HG02852 (cell line): ENCODE results near the gene HOXD13.

Source experiments
- ATAC-seq: cut with Tn5 transposase; IDR thresholded peaks from one replicate; pipeline ENCODE4 v1.9.1; 2021; ENCODE audit warnings: mild to moderate bottlenecking, moderate library complexity; ENCODE audit not compliant: unreplicated experiment

HOXD13 gene

DNA sequence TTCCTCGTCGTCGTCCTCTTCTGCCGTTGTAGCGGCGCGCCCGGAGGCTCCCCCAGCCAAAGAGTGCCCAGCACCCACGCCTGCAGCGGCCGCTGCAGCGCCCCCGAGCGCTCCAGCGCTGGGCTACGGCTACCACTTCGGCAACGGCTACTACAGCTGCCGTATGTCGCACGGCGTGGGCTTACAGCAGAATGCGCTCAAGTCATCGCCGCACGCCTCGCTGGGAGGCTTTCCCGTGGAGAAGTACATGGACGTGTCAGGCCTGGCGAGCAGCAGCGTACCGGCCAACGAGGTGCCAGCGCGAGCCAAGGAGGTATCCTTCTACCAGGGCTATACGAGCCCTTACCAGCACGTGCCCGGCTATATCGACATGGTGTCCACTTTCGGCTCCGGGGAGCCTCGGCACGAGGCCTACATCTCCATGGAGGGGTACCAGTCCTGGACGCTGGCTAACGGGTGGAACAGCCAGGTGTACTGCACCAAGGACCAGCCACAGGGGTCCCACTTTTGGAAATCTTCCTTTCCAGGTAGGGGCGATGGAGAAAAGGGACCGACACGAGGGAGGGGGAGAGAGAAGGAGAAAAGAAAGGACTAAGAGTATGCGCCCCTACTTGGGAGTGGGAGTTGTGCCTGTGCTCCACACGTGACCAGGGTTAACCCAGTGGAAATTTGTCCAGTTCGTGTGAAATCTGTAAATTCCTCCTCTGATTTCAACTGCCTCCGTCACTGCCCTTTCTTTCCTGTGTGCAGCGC is 800 bp downstream of the HOXD13 start:
- ATAC-seq, result no peak

- no peak for ATAC-seq
These were observed 1.4 kb downstream of the HOXD13 start for GRCh38 chr2:176093898-176094249.

DNA sequence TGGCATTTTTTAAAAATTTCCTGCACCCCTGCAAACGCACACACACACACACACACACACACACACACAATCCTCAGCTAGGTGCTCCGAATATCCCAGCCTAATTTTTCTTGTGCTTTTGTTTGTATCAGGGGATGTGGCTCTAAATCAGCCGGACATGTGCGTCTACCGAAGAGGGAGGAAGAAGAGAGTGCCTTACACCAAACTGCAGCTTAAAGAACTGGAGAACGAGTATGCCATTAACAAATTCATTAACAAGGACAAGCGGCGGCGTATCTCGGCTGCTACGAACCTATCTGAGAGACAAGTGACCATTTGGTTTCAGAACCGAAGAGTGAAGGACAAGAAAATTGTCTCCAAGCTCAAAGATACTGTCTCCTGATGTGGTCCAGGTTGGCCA is 1.8 kb downstream of the HOXD13 start:
- ATAC-seq, result no peak

DNA sequence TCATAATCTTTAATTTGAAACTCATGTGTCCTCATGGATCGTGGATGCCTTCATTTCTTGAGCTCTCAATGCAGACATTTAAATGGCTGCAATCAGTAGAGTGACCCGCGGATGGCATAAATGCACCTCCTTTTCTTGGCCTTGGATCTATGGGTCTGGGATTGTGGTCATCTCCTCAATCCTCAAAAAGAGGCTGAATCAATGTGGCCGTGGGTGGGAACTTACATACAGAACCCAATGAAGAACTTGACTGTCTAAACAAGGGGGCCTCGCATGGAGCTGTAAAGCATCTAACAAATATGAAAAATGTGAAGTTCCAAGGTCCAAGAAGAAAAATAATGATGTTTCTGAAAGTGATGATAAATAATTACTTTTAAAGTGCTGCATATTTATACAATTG is 2.9 kb downstream of the HOXD13 start:
- ATAC-seq, result no peak

- no peak for ATAC-seq
These were observed 3.9 kb downstream of the HOXD13 start for GRCh38 chr2:176096243-176096985.

- peak; percentile 83 for ATAC-seq
These were observed 4.7 kb downstream of the HOXD13 start for GRCh38 chr2:176096986-176097819.

- ATAC-seq, result no peak
These were observed 5.4 kb downstream of the HOXD13 start for GRCh38 chr2:176097820-176098365.

GRCh38 chr2:176098366-176099158 is 6.0 kb downstream of the HOXD13 start:
- no peak for ATAC-seq

GRCh38 chr2:176099159-176099727 is 6.7 kb downstream of the HOXD13 start:
- no peak for ATAC-seq

- no peak for ATAC-seq
These were observed 7.4 kb downstream of the HOXD13 start, which contains the start of gene HOXD12 for GRCh38 chr2:176099728-176100546. Gene HOXD12, plus strand, starts transcription at chr2:176099795. Its CDS starts 7 bp downstream, at chr2:176099802.

DNA sequence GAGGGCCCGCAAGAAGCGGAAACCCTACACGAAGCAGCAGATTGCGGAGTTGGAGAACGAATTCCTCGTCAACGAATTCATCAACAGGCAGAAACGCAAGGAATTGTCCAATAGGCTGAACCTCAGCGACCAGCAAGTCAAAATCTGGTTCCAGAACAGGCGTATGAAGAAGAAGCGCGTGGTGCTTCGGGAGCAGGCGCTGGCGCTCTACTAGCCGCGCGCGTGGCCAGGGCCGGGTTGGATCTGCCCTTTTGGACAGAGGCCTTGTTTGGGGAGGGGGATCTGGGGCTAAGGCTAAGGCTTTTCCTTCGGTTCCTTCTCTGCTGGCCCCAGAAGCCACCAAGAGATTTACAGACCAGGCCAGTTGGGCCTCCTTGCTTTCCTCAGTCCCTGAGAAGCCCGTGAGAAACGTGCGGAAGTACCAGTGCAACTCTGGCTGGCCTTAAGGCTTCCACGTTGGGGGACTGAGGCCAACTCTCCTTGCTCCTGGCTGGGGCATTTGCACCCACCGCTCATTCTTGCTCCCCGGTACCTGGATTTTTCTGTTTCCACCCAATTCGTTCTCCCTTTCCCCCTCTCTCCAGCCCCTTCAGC is 8.1 kb downstream of the HOXD13 start:
- no peak for ATAC-seq

DNA sequence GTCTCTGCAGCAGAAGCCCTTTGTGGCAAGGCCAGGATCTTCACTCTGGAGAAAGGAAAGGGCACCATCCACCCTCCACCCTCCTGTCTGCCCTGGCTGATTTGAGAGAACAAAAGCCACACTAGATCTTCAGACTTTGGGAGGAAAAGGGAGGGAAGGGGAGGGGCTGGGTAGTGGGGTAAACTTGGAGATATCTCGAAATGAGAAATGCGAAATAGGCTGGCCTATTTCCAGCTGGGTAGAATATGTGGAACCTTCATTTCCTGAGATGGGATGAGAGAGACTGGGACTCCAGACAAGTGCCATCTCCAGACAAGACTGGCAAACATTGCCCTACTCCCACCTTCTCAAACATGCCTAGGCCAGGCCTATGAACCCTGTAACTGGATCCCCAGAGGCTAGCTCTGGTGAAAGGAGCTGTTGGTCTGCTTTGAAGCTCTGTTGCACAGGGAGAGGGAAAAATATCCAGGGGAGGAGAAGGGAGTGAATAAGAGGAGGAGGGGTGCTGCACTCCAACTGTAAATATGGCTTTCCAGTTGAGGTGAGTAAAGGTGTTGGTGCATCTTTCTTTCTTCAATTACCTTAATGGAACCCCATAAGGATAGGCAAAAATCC is 8.8 kb downstream of the HOXD13 start:
- no peak for ATAC-seq

- ATAC-seq, result no peak
These were observed 9.3 kb downstream of the HOXD13 start for GRCh38 chr2:176101842-176102241.

DNA sequence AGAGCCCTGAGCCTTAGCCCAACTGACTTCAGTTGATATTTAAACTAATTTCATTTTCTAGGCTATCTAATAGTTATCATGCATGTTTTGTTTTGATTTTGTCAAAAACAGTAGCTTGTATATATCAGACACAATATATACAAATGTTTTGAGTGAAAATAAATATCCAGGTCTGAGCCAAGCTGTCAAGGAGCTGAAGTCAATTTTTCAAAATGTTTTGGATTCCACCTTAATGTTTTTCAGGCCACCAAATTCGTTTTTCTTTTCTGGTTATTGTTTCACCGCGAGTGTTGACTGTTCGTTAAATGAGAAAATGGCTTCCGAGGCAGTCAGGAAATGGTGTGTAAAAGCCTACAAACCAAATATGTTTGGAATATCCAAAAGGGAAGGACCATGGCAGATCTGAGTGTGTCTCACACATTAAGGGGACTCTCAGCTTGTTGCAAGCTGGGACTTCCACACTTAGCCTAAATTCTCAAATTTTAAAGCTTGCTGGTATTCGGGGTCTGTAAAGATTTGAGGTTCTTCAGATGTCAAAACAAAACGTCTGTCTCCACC is 9.9 kb downstream of the HOXD13 start:
- ATAC-seq, result no peak

GRCh38 chr2:176103194-176103593 is 10.7 kb downstream of the HOXD13 start:
- no peak for ATAC-seq

DNA sequence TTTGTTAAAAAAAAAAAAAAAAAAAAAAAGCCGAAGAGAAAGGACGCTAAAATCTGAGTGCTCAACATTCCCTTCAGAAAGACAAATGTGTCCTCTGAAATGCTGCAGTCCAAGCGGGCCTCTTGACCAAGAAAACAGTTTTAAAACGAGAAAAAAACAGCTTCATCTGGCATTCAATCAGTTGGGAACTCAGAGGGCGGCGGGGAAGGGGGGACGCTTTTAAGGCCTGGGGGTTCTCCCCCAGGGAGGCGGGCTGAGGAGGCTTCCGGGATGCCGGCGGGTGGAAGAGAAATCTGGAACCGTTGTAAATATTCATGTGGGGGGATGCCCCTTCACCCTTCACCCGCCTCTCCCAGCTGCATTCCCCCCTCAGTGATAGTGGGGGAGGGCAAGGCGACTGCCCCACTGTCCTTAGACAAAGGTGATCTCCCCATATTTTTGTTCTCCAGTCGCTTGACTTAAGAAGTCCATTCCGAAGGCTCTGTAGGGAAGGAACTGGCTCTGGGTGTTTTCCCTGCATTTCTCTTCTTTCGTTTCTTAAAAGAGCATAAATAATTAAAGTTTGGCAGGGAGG is 11.3 kb downstream of the HOXD13 start:
- no peak for ATAC-seq

- no peak for ATAC-seq
These were observed 12.0 kb downstream of the HOXD13 start for GRCh38 chr2:176104316-176105077.
